ENCODE results near the gene PPP1R2B.

Gene PPP1R2B

DNA sequence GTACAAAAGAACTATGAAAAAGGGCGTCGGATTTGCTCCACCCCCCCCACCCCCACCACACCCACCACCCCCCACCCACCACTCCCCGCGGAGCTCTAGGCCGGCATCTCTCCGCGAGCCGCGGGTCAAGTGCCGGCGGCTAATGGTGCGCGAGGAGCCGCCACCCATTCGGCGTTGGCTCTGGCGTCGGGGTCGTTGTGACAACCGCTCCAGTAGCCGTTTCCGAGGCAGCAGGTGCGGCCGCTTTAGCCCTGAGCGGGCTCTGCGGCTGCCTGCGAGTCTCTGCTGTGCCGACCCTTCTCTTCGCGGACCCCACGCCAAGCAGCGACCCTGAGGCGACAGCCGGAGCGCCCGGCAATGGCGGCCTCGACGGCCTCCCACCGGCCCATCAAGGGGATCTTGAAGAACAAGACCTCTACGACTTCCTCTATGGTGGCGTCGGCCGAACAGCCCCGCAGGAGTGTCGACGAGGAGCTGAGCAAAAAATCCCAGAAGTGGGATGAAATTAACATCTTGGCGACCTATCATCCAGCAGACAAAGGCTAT is at the start of gene PPP1R2B:
TSS of gene PPP1R2B (plus strand) at position 90 of the 546 bp plus-strand sequence. CDS start at position 358, 268 bp downstream.
- no CpG with 5 or more reads among the region's 48 CpGs for WGBS (ENCODE audit: insufficient coverage, insufficient read length)
- no peaks in the 10 kb centered on the region for H3K9me3 ChIP-seq (ENCODE audit: control insufficient read depth, insufficient read depth, low read length)
- H3K36me3 ChIP-seq (ENCODE audit: control insufficient read depth, insufficient read depth, low read length): no peaks in the 10 kb centered on the region
- H3K4me1 ChIP-seq (ENCODE audit: control insufficient read depth, insufficient read depth, low read length): no peaks in the 10 kb centered on the region
- no peaks in the 10 kb centered on the region for H3K27me3 ChIP-seq (ENCODE audit: control insufficient read depth, insufficient read depth, low read length)
- no peak within 1 kb of the TSS for H3K4me3 ChIP-seq (ENCODE audit: low read length)
- DNase-seq (ENCODE audit: low read depth, low spot score): no peak
- no peak within 1 kb of the TSS for H3K27ac ChIP-seq (ENCODE audit: low read length)

DNA sequence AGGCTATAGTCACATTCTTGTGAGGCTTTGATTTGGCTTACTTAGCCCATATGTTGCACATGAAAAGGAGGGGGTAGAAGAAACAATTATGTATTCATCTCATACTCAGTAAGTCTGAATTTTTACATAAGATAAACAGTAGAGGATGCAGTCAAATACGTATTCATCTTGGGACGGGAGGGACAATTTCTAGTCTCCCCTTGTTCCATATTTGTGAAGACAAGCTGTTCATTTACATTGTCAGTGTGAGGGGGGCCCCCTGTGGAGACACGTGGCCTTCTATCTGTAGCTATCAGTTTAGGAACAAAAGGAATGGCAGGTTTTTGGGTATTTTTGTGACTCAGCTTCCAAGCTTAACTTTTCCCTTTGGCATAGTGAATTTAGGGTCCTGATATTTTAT is 49.2 kb upstream of the PPP1R2B start:
- Histone ChIP-seq H3K27me3 (ENCODE audit: control insufficient read depth, insufficient read depth, low read length) (no peaks in the 10 kb centered on the region), H3K27ac (ENCODE audit: low read length) (no peak overlapping the region), H3K36me3 (ENCODE audit: control insufficient read depth, insufficient read depth, low read length) (no peaks in the 10 kb centered on the region), H3K9me3 (ENCODE audit: control insufficient read depth, insufficient read depth, low read length) (no peaks in the 10 kb centered on the region), H3K4me1 (ENCODE audit: control insufficient read depth, insufficient read depth, low read length) (peaks cover 3% of the 10 kb centered on the region), H3K4me3 (ENCODE audit: low read length) (no peak overlapping the region)
- no peak for DNase-seq (ENCODE audit: low read depth, low spot score)
- WGBS (ENCODE audit: insufficient coverage, insufficient read length): no CpG with 5 or more reads among the region's 3 CpGs

DNA sequence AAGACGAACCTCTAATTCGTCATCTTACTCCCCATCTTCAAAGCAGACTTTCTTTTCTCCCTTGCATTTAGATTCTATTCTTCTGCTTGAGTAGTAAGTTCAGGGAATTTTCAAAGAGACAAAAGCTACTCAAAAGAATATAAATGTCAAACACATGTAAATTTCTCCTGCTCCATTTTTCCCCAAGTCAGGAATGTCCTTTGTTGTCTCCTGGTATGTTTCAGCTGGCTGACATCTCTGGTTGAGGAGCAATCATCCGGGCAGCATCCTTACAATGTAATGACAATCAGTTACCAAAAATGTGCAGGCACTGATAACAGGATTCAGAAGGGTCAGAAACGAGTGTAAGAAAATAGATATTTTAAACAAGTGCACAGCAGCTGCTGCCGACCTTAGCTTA is 47.6 kb upstream of the PPP1R2B start:
- Histone ChIP-seq H3K9me3 (ENCODE audit: control insufficient read depth, insufficient read depth, low read length) (no peaks in the 10 kb centered on the region), H3K27ac (ENCODE audit: low read length) (no peak overlapping the region), H3K36me3 (ENCODE audit: control insufficient read depth, insufficient read depth, low read length) (no peaks in the 10 kb centered on the region), H3K4me1 (ENCODE audit: control insufficient read depth, insufficient read depth, low read length) (peaks cover 3% of the 10 kb centered on the region), H3K27me3 (ENCODE audit: control insufficient read depth, insufficient read depth, low read length) (no peaks in the 10 kb centered on the region), H3K4me3 (ENCODE audit: low read length) (no peak overlapping the region)
- DNase-seq (ENCODE audit: low read depth, low spot score): no peak
- WGBS (ENCODE audit: insufficient coverage, insufficient read length): no CpG with 5 or more reads among the region's 5 CpGs

DNA sequence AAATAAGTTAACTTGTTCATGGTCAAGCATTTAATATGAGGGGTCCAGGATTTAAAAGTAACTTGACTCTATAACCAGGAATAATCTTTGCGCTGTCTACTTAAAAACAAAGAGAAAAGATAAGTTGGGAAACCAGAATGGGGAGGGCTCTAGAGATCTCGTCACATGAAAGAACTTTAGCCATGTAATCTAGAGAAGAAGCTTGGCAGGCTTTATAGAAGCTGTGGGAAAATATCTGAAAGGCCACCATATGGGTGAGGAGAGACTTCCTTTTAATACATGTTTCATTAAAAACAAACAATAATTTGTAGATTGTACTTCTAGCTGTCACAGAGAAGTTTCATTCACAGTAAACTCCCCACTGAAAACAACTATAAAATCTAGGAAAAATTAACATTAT is 46.7 kb upstream of the PPP1R2B start:
- peaks cover 3% of the 10 kb centered on the region for H3K4me1 ChIP-seq (ENCODE audit: control insufficient read depth, insufficient read depth, low read length)
- no peak overlapping the region for H3K27ac ChIP-seq (ENCODE audit: low read length)
- DNase-seq (ENCODE audit: low read depth, low spot score): no peak
- no peaks in the 10 kb centered on the region for H3K27me3 ChIP-seq (ENCODE audit: control insufficient read depth, insufficient read depth, low read length)
- no CpG with 5 or more reads among the region's 2 CpGs for WGBS (ENCODE audit: insufficient coverage, insufficient read length)
- no peaks in the 10 kb centered on the region for H3K9me3 ChIP-seq (ENCODE audit: control insufficient read depth, insufficient read depth, low read length)
- no peak overlapping the region for H3K4me3 ChIP-seq (ENCODE audit: low read length)
- H3K36me3 ChIP-seq (ENCODE audit: control insufficient read depth, insufficient read depth, low read length): no peaks in the 10 kb centered on the region

DNA sequence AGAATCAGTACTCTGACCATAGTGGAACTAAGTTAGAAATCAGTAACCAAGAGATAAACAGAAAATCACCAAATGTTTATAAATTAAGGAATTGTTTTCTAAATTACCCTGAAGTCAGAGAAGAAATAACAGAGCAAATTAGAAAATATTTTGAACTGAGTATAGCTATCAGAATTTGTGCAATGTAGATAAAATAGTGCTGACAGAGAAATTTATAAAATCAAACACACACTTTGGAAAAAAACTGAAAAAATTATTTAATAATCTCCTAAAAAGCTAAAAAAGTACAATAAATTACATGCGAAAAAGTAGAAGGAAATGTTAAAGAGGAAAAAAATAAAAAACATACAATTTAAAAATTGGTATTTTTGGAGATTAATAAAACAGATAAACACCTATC is 37.1 kb upstream of the PPP1R2B start:
- Histone ChIP-seq H3K4me3 (ENCODE audit: low read length) (no peak overlapping the region), H3K9me3 (ENCODE audit: control insufficient read depth, insufficient read depth, low read length) (no peaks in the 10 kb centered on the region), H3K27ac (ENCODE audit: low read length) (no peak overlapping the region), H3K27me3 (ENCODE audit: control insufficient read depth, insufficient read depth, low read length) (no peaks in the 10 kb centered on the region), H3K4me1 (ENCODE audit: control insufficient read depth, insufficient read depth, low read length) (no peaks in the 10 kb centered on the region), H3K36me3 (ENCODE audit: control insufficient read depth, insufficient read depth, low read length) (no peaks in the 10 kb centered on the region)
- no peak for DNase-seq (ENCODE audit: low read depth, low spot score)
- WGBS (ENCODE audit: insufficient coverage, insufficient read length): no CpG with 5 or more reads among the region's 1 CpG

DNA sequence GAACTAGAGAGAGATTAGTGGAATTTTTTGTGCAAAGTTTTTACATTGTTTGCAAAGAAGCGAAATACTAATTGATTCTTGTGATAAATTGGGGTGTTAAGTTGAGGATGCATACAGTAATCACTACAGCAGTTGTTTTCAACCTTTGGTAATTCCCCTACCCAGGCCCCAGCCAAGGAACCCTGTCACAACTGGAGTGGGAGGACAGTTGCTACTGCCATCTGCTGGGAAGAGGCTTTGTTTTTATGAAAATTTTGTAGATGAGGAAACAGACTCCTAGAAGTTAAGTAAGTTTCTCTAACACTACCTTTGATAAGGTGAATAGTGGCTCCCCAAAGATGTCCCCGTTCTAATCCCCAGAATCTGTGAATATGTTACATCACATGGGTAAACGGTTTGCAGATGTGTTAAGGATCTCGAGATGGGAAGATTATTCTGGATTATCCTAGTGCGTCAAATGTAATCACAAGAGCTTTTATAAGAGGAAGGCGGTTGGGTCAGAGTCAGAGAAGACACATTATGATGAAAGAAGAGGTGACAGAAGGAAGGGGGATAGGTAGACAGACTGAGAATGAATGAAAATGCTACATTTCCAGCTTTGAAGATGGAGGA is 34.0 kb upstream of the PPP1R2B start:
- H3K9me3 ChIP-seq (ENCODE audit: control insufficient read depth, insufficient read depth, low read length): no peaks in the 10 kb centered on the region
- no peaks in the 10 kb centered on the region for H3K27me3 ChIP-seq (ENCODE audit: control insufficient read depth, insufficient read depth, low read length)
- peaks cover 2% of the 10 kb centered on the region; the same call in 1 of the 2 replicates for H3K4me1 ChIP-seq (ENCODE audit: control insufficient read depth, insufficient read depth, low read length)
- H3K4me3 ChIP-seq (ENCODE audit: low read length): no peak overlapping the region
- no peaks in the 10 kb centered on the region for H3K36me3 ChIP-seq (ENCODE audit: control insufficient read depth, insufficient read depth, low read length)
- H3K27ac ChIP-seq (ENCODE audit: low read length): no peak overlapping the region
- DNase-seq (ENCODE audit: low read depth, low spot score): no peak
- no CpG with 5 or more reads among the region's 6 CpGs for WGBS (ENCODE audit: insufficient coverage, insufficient read length)

DNA sequence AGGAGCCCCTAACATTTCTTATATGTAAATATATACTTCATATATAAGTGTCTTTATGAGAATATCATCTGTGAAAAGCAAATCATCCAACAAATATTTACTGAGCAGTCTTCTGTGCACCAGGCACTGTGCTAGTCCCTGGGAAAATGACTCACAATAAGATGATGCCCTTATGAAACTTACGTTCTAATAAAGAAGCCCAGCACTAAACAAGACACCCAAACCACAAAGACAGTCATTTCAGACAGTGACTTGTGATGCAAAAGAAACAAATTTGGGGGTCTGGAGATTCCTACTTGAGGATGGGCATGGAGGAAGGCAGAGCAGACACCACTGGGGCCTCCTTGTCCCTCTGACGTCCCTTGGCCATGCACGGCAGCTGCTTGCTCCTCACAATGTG is 30.6 kb upstream of the PPP1R2B start:
- WGBS (ENCODE audit: insufficient coverage, insufficient read length): no CpG with 5 or more reads among the region's 3 CpGs
- H3K4me3 ChIP-seq (ENCODE audit: low read length): no peak overlapping the region
- H3K9me3 ChIP-seq (ENCODE audit: control insufficient read depth, insufficient read depth, low read length): no peaks in the 10 kb centered on the region
- no peak overlapping the region for H3K27ac ChIP-seq (ENCODE audit: low read length)
- peaks cover 2% of the 10 kb centered on the region; the same call in 1 of the 2 replicates for H3K4me1 ChIP-seq (ENCODE audit: control insufficient read depth, insufficient read depth, low read length)
- no peaks in the 10 kb centered on the region for H3K36me3 ChIP-seq (ENCODE audit: control insufficient read depth, insufficient read depth, low read length)
- DNase-seq (ENCODE audit: low read depth, low spot score): no peak
- no peaks in the 10 kb centered on the region for H3K27me3 ChIP-seq (ENCODE audit: control insufficient read depth, insufficient read depth, low read length)

DNA sequence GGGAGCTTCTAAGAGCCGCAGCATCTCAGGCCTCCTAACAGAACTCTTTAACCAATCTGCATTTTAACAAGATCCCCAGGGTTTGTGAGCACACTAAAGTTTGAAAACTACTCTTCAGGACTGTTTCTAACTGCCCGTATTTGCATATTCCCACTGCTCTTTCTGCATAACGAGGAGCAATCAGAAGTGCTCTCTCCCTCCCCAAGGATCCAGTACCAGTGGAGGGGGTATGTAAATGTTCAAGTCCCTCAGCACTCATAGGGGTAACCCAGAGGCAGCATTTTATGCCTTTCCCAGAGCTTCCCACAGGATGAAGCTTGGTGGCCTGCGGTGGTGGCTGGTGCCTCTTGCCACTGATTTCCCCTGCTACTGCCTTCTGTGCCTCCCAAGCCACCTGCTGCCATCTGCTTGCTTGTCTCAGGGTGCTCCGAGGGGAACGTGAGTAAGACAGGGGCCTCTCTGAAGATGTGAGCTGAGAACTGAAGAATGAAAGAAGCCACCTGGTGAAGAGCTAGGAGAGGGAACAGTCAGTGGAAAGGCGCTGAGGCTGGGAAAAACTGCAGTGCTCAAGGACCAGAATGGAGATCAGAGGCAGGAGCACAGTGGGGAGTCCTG is 30.0 kb upstream of the PPP1R2B start:
- no peaks in the 10 kb centered on the region for H3K9me3 ChIP-seq (ENCODE audit: control insufficient read depth, insufficient read depth, low read length)

DNA sequence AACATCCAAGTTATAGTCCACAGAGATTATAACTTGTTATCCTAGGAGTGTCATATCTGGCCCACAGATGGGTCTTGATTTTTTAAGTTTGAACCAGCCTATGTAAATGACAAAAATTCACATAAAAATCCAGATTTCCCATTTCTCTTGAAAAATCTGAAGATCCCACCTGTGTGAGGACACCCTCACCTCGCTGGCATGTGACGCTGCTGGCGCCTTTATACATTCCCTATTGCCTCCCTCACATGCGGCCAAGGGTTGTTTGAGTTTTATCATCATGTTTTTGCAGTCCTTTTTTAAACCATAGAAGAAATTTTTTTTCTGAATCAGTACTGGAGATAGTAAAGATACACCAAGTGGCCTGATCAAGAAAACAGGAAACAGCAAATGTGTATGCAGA is 25.9 kb upstream of the PPP1R2B start:
- Histone ChIP-seq H3K9me3 (ENCODE audit: control insufficient read depth, insufficient read depth, low read length) (no peaks in the 10 kb centered on the region), H3K36me3 (ENCODE audit: control insufficient read depth, insufficient read depth, low read length) (no peaks in the 10 kb centered on the region), H3K4me1 (ENCODE audit: control insufficient read depth, insufficient read depth, low read length) (peaks cover 2% of the 10 kb centered on the region; the same call in 1 of the 2 replicates), H3K4me3 (ENCODE audit: low read length) (no peak overlapping the region), H3K27me3 (ENCODE audit: control insufficient read depth, insufficient read depth, low read length) (no peaks in the 10 kb centered on the region), H3K27ac (ENCODE audit: low read length) (no peak overlapping the region)
- WGBS (ENCODE audit: insufficient coverage, insufficient read length): no CpG with 5 or more reads among the region's 4 CpGs
- DNase-seq (ENCODE audit: low read depth, low spot score): no peak

More for the DNA sequence above, 30.0 kb upstream of the PPP1R2B start:
- no peak overlapping the region for H3K4me3 ChIP-seq (ENCODE audit: low read length)
- H3K4me1 ChIP-seq (ENCODE audit: control insufficient read depth, insufficient read depth, low read length): peaks cover 2% of the 10 kb centered on the region; the same call in 1 of the 2 replicates
- H3K36me3 ChIP-seq (ENCODE audit: control insufficient read depth, insufficient read depth, low read length): no peaks in the 10 kb centered on the region
- no peaks in the 10 kb centered on the region for H3K27me3 ChIP-seq (ENCODE audit: control insufficient read depth, insufficient read depth, low read length)
- no CpG with 5 or more reads among the region's 7 CpGs for WGBS (ENCODE audit: insufficient coverage, insufficient read length)
- DNase-seq (ENCODE audit: low read depth, low spot score): no peak
- no peak overlapping the region for H3K27ac ChIP-seq (ENCODE audit: low read length)

DNA sequence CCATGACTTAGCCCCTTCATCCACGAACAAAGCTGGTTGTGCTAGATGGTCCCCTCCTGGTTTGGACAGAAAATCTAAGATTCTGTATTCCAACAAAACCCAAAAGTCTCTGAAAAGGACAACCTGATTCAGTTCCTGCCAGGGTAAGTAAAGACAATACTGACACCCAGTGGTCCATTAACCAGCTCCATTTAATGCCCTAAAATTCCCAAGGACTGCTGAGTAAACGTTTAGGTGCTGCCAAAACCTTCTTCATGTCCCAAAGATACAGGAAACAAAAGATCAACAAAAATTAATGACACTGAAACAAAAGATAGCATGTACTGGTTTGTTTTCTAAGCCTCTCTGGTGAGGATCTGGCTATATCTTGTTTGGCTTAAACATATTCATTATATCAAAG is 25.3 kb upstream of the PPP1R2B start:
- no CpG with 5 or more reads among the region's 2 CpGs for WGBS (ENCODE audit: insufficient coverage, insufficient read length)
- no peak overlapping the region for H3K27ac ChIP-seq (ENCODE audit: low read length)
- no peaks in the 10 kb centered on the region for H3K9me3 ChIP-seq (ENCODE audit: control insufficient read depth, insufficient read depth, low read length)
- no peaks in the 10 kb centered on the region for H3K27me3 ChIP-seq (ENCODE audit: control insufficient read depth, insufficient read depth, low read length)
- no peak overlapping the region for H3K4me3 ChIP-seq (ENCODE audit: low read length)
- no peaks in the 10 kb centered on the region for H3K36me3 ChIP-seq (ENCODE audit: control insufficient read depth, insufficient read depth, low read length)
- no peaks in the 10 kb centered on the region; the same call in 1 of the 2 replicates for H3K4me1 ChIP-seq (ENCODE audit: control insufficient read depth, insufficient read depth, low read length)
- no peak for DNase-seq (ENCODE audit: low read depth, low spot score)
